Stomach (tissue), 4 donors: Measurements from ENCODE around the gene CDK19.

Experiments
- EP300 ChIP-seq: sonication (generic); formaldehyde crosslinking; IDR thresholded peaks from one replicate; pipeline ENCODE4 v1.6.1; 2017; ENCODE audit warnings: antibody characterized with exemption
- TF ChIP-seq, protein P1 (sequence below), 7 experiments: fragments of 450-650 bp in 4 of 7; fragments of 200-600 bp in 3 of 7; sonication (generic) in 3 of 7; IDR thresholded peaks; one replicate each; pipeline ENCODE4 v1.5.1; 2016 to 2019; ENCODE audit warnings: antibody characterized with exemption in 7 of 7, control low read depth in 2 of 7, mild to moderate bottlenecking in 1 of 7

DNA sequence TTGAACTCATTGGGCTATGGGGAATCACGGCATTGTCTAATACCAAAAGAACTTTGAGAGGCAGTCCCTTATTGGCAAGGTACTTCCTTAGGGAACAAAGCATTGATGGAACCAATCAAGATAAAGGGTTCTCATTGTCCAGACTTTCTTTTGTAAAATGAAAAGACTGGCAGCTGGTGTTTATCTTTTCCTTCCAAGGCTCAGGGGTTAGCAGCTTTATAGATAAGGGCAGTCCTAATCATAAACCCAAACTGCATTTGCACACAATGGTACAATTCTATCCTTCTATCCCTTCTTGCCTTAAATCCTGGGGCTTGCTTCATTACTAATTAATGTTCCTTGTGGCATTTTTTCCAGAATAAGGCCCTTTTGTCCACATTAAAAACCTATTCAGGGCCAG is 28.6 kb downstream of the CDK19 start:
- TF ChIP-seq, protein P1, sequence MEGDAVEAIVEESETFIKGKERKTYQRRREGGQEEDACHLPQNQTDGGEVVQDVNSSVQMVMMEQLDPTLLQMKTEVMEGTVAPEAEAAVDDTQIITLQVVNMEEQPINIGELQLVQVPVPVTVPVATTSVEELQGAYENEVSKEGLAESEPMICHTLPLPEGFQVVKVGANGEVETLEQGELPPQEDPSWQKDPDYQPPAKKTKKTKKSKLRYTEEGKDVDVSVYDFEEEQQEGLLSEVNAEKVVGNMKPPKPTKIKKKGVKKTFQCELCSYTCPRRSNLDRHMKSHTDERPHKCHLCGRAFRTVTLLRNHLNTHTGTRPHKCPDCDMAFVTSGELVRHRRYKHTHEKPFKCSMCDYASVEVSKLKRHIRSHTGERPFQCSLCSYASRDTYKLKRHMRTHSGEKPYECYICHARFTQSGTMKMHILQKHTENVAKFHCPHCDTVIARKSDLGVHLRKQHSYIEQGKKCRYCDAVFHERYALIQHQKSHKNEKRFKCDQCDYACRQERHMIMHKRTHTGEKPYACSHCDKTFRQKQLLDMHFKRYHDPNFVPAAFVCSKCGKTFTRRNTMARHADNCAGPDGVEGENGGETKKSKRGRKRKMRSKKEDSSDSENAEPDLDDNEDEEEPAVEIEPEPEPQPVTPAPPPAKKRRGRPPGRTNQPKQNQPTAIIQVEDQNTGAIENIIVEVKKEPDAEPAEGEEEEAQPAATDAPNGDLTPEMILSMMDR (IDR thresholded peaks at IDR 0.05): no peak
- no peak for TF ChIP-seq EP300
